Ishikawa (cell line): ENCODE measurements around the gene TM7SF2.

ENCODE experiments used
- CEBPB ChIP-seq: IDR thresholded peaks from 2 replicates; pipeline ENCODE4 v1.6.1; 2012
- CREB1 ChIP-seq: IDR thresholded peaks from 2 replicates; pipeline ENCODE4 v1.6.1; 2012; ENCODE audit warnings: low read depth
- EGR1 ChIP-seq: IDR thresholded peaks from 2 replicates; pipeline ENCODE4 v1.6.1; 2012
- EP300 ChIP-seq: IDR thresholded peaks from 2 replicates; pipeline ENCODE4 v1.6.1; 2012; ENCODE audit warnings: borderline replicate concordance
- FOXM1 ChIP-seq: IDR thresholded peaks from 2 replicates; pipeline ENCODE4 v1.6.1; 2012; ENCODE audit warnings: low read depth, borderline replicate concordance
- MAX ChIP-seq: IDR thresholded peaks from 2 replicates; pipeline ENCODE4 v1.6.1; 2012
- REST ChIP-seq: IDR thresholded peaks from 2 replicates; pipeline ENCODE4 v1.6.1; 2012; ENCODE audit warnings: low read depth, mild to moderate bottlenecking
- TCF12 ChIP-seq: IDR thresholded peaks from 2 replicates; pipeline ENCODE4 v1.6.1; 2012; ENCODE audit warnings: low read depth
- YY1 ChIP-seq: IDR thresholded peaks from 2 replicates; pipeline ENCODE4 v1.6.1; 2012; ENCODE audit warnings: low read depth

GRCh38 chr11:65103476-65103875 is 8.2 kb upstream of the TM7SF2 start:
- no peak for TF ChIP-seq CREB1
- TF ChIP-seq EP300, result no peak
- no peak for TF ChIP-seq EGR1
- TF ChIP-seq REST, result no peak
- no peak for TF ChIP-seq YY1
- TF ChIP-seq CEBPB, result no peak
- TF ChIP-seq MAX, result no peak
- TF ChIP-seq FOXM1, result no peak
- no peak for TF ChIP-seq TCF12
